Adrenal gland (tissue), 12 donors: Measurements from ENCODE around the gene ADSS2. TPM values are rescaled to one million over a fixed set of nuclear protein-coding genes. Genes with fewer than 3 reads are reported as not detected.
"Not testable (repeated sequence)": the region's sequence is repeated elsewhere in the genome, so short reads cannot be mapped to it uniquely, and the experiment has no call there.

Experiments
- DNase-seq, 7 donors: peaks; one replicate each; pipeline ENCODE4 v3.0.0-alpha.2; 2019 to 2020
- H3K27ac ChIP-seq, 5 donors: fragments of 200-600 bp; sonication (generic) in 4 of 5; 1 replicate in 3 of 5; 2 replicates in 2 of 5; pipeline versions ENCODE4 v1.5.1 to v1.8.0; 2016 to 2020; ENCODE audit warnings: mild to moderate bottlenecking in 1 of 5
- H3K27me3 ChIP-seq: fragments of 200-600 bp; 2 replicates; pipeline ENCODE4 v1.8.0; 2021
- H3K36me3 ChIP-seq, 2 donors: fragments of 200-600 bp; replicated peaks in 1 of 2; 1 replicate in 1 of 2; 2 replicates in 1 of 2; pipeline versions ENCODE4 v1.5.1 to v1.8.0; 2018 to 2022
- H3K4me1 ChIP-seq, 2 donors: fragments of 200-600 bp; replicated peaks in 1 of 2; 1 replicate in 1 of 2; 2 replicates in 1 of 2; pipeline versions ENCODE4 v1.5.1 to v1.8.0; 2018 to 2021
- H3K4me3 ChIP-seq, 4 donors: fragments of 200-600 bp; sonication (generic) in 3 of 4; one replicate each; pipeline ENCODE4 v1.5.1; 2016 to 2018
- H3K9me3 ChIP-seq, 3 donors: fragments of 200-600 bp; sonication (generic) in 1 of 3; replicated peaks in 1 of 3; 1 replicate in 2 of 3; 2 replicates in 1 of 3; pipeline versions ENCODE4 v1.5.1 to v1.8.0; 2016 to 2021
- POLR2A ChIP-seq, 2 donors: fragments of 450-650 bp; IDR thresholded peaks; one replicate each; pipeline ENCODE4 v1.6.1; 2017; ENCODE audit warnings: antibody characterized with exemption in 2 of 2, mild to moderate bottlenecking in 2 of 2, moderate library complexity in 1 of 2
- WGBS, 4 donors: extraction: QIAGEN DNeasy Blood & Tissue Kit in 2 of 4; methylation state at CpG; one replicate each; pipeline versions ENCODE4 v1.1.5 to v1.1.7; 2013 to 2017; 5-methylcytosine and 5-hydroxymethylcytosine counted together
- intact Hi-C, 2 donors: fragments of 100-400 bp; cut with DNase I; formaldehyde crosslinking; loops; one replicate each; pipeline versions ENCODE4 v1.14.1 to v1.15.0; 2022 to 2023
- polyA plus RNA-seq, 3 donors: library from polyadenylated mRNA; stranded (reverse); fragments of 200-250 nt in 2 of 3; fragments of 350-450 nt in 1 of 3; fragmentation: Illumina TruSeq in 1 of 3; extraction: RNeasy Lipid Tissue Mini Kit (QIAGEN cat#74804) in 1 of 3; gene quantifications; one replicate each; pipeline ENCODE4 v1.2.3, GENCODE V29; 2013 to 2014
- total RNA-seq, 9 donors: library from RNA; depleted of rRNA in 4 of 9; stranded (reverse); fragments of >200 nt in 4 of 9; fragments of 120-200 nt in 1 of 9; fragmentation: NEBNext Ultra II Directional in 1 of 9; extraction: Animal tissue kit (Norgen Biotek cat#: 25700) in 1 of 9; gene quantifications; one replicate each; pipeline versions ENCODE4 v1.1.0 to v1.2.4, GENCODE V29; 2013 to 2023
- TF ChIP-seq, protein P1 (sequence below), 6 experiments: fragments of 450-650 bp in 4 of 6; fragments of 200-600 bp in 2 of 6; sonication (generic) in 1 of 6; IDR thresholded peaks; 1 replicate in 5 of 6; 2 replicates in 1 of 6; pipeline versions ENCODE4 v1.5.1 to v1.8.0; 2016 to 2021; ENCODE audit warnings: antibody characterized with exemption in 6 of 6, mild to moderate bottlenecking in 2 of 6, moderate library complexity in 1 of 6
- donor health status: healthy with polysubstance abuse.
- donor health status: Bipolar disorder and iron deficiency.
- donor health status: DM: yes; HTN: yes; CAD: no.
- donor health status: DM: no; HTN: no; CAD: no.
- donor health status: DM: no; HTN: no; CAD: no.
- donor health status: DM: yes; HTN: yes; CAD: no.

Gene ADSS2
- total and polyA plus RNA-seq, 12 donors: 13.5 to 49.0 (median 27.0) TPM

DNA sequence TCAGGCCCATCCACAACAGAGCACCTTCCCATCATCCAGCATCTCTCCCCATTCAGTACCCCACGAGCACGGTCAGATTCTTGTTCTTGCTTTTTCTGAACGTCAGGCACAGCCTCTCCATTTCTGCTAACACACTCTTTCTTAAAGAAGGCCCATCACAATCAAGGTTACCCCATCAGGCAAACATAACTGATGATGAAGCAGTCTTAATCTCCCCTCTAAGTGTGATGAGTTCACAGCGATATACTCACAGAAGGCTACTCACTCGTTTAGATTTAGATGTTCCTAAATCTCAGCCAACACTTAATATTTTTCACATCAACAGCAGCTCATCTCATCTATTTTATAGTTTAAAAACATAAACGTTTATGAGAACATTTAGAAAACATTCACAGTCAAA lies 75.6 kb downstream of the ADSS2 start:
- no peaks in the 10 kb centered on the region for H3K9me3 ChIP-seq
- no peak for DNase-seq
- no peaks in the 10 kb centered on the region for H3K27me3 ChIP-seq
- intact Hi-C loops: no loop called here
- TF ChIP-seq, protein P1, sequence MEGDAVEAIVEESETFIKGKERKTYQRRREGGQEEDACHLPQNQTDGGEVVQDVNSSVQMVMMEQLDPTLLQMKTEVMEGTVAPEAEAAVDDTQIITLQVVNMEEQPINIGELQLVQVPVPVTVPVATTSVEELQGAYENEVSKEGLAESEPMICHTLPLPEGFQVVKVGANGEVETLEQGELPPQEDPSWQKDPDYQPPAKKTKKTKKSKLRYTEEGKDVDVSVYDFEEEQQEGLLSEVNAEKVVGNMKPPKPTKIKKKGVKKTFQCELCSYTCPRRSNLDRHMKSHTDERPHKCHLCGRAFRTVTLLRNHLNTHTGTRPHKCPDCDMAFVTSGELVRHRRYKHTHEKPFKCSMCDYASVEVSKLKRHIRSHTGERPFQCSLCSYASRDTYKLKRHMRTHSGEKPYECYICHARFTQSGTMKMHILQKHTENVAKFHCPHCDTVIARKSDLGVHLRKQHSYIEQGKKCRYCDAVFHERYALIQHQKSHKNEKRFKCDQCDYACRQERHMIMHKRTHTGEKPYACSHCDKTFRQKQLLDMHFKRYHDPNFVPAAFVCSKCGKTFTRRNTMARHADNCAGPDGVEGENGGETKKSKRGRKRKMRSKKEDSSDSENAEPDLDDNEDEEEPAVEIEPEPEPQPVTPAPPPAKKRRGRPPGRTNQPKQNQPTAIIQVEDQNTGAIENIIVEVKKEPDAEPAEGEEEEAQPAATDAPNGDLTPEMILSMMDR (IDR thresholded peaks at IDR 0.05): no peak
- no peak overlapping the region for H3K4me3 ChIP-seq
- 78 to 81% (median 80%) methylated on average over 6 of the region's 6 CpGs for WGBS, 4 donors
- no peaks in the 10 kb centered on the region for H3K4me1 ChIP-seq
- H3K36me3 ChIP-seq: no peaks in the 10 kb centered on the region
- no peak overlapping the region for H3K27ac ChIP-seq

DNA sequence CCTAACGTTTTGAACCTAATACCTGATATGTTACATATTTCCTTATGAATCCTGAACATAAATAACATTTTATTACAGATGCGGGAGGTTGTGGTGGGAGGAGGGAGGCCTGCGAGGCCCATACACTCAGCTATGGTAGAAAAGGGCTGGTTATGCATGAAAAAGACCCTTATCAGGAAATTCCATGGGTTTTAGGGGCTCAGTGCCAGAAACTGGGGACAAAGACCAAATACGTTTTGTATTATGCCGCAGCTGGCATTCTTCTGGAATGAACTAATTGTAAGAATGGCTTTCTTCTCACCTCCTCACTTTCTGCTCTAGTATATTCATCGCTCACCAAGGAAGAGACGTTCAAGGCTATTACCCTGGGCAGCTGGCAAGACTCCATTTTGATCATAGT lies 76.7 kb downstream of the ADSS2 start:
- TF ChIP-seq POLR2A (IDR thresholded peaks at IDR 0.05): no peak
- TF ChIP-seq, protein P1 (IDR thresholded peaks at IDR 0.05): no peak
- no peaks in the 10 kb centered on the region for H3K27me3 ChIP-seq
- no peak overlapping the region for H3K27ac ChIP-seq
- DNase-seq: no peak
- no peaks in the 10 kb centered on the region for H3K4me1 ChIP-seq
- H3K9me3 ChIP-seq: no peaks in the 10 kb centered on the region
- WGBS, 4 donors: 84 to 88% (median 85%) methylated on average over 7 of the region's 7 CpGs
- no peak overlapping the region for H3K4me3 ChIP-seq
- no peaks in the 10 kb centered on the region for H3K36me3 ChIP-seq
- intact Hi-C loops: no loop called here

DNA sequence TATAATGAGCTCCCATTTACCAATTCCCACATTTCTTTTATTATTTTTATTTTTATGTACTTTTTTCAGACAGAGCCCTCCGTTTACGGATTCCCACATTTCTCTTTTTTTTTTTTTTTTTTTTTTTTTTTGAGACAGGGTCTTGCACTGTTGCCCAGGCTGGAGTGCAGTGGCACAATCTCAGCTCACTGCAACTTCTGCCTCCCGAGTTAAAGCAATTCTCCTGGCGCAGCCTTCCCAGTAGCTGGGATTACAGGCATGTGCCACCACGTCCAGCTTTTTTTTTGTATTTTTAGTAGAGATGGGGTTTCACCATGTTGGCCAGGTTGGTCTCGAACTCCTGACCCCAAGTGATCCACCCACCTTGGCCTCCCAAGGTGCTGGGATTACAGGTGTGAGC lies 77.2 kb downstream of the ADSS2 start:
- H3K27ac ChIP-seq, H3K36me3 ChIP-seq, DNase-seq, H3K27me3 ChIP-seq, H3K9me3 ChIP-seq, H3K4me3 ChIP-seq, intact Hi-C loops, H3K4me1 ChIP-seq: not testable (repeated sequence)
- 83 to 93% (median 88%) methylated on average over 6 of the region's 6 CpGs for WGBS, 4 donors

DNA sequence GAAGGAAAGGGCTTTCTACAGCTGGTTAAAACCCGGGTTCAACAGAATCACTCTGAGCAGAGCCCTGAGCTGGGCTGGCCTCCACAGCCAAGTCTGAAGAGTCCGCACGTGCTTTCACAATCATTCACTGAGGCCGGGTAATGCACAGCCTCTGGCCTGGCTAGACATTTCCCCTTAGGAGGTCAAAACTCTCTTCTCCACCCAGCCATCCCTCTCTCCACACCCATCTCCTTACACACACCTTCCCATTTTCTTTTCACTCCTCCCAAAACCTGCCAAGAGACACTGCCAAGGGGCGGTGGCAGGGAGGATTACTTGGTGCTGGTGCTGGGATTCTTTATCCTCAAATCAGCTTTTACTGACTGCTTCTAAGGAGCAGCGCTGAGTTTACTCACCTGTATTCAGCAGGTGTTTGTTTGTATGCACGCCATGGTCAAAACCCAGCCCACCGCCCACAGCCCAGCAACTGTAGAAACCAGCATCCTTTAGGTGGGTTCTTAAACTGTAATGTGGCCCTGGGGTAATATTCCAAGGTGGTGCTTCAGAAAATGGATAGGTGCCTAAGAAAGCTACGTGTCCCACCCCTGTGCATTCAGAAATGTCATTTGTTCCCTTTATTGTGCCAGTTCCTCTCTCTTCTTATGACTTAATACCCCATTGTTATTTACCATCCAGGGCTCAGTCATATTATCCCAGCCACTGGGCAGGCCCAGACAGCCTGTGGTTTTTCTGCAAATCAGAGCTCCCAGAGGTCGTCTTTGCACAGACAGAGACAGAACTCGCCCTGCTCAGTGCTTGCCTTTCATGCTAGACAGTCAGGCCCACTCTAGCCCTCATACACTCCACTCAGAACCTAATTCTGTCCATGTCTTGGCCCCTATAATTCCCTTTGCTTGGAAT lies 80.2 kb downstream of the ADSS2 start:
- H3K4me1 ChIP-seq: no peaks in the 10 kb centered on the region
- H3K36me3 ChIP-seq: no peaks in the 10 kb centered on the region
- no peaks in the 10 kb centered on the region for H3K9me3 ChIP-seq
- DNase-seq: no peak
- H3K27ac ChIP-seq: no peak overlapping the region
- H3K27me3 ChIP-seq: no peaks in the 10 kb centered on the region
- intact Hi-C loops: no loop called here
- WGBS, 4 donors: 80 to 87% (median 84%) methylated on average over 8 to 11 of the region's 11 CpGs
- no peak overlapping the region for H3K4me3 ChIP-seq
- TF ChIP-seq POLR2A (IDR thresholded peaks at IDR 0.05): no peak
- TF ChIP-seq, protein P1 (IDR thresholded peaks at IDR 0.05): no peak
